Vagina (tissue), 2 donors: ENCODE results near the gene DPT. TPM values are rescaled to one million over a fixed set of nuclear protein-coding genes. Genes with fewer than 3 reads are reported as not detected.

Source experiments
- DNase-seq, 2 donors: peaks; one replicate each; pipeline ENCODE4 v3.0.0-alpha.2; 2017; ENCODE audit errors: extremely low spot score in 2 of 2
- H3K27ac ChIP-seq: fragments of 200-600 bp; sonication (generic); one replicate; pipeline ENCODE4 v1.5.1; 2019
- H3K27me3 ChIP-seq: fragments of 200-600 bp; sonication (generic); one replicate; pipeline ENCODE4 v1.5.1; 2019
- H3K36me3 ChIP-seq, 2 donors: fragments of 200-600 bp; sonication (generic); one replicate each; pipeline ENCODE4 v1.5.1; 2017 to 2019
- H3K4me1 ChIP-seq: fragments of 200-600 bp; sonication (generic); one replicate; pipeline ENCODE4 v1.5.1; 2019
- H3K4me3 ChIP-seq, 2 donors: fragments of 200-600 bp; sonication (generic); 1 replicate in 1 of 2; 2 replicates in 1 of 2; pipeline ENCODE4 v1.5.1; 2016 to 2019
- H3K9me3 ChIP-seq: fragments of 200-600 bp; sonication (generic); one replicate; pipeline ENCODE4 v1.5.1; 2019
- CTCF ChIP-seq, 3 experiments: fragments of 450-650 bp in 2 of 3; fragments of 200-600 bp in 1 of 3; sonication (generic) in 1 of 3; IDR thresholded peaks; one replicate each; pipeline ENCODE4 v1.5.1; 2017 to 2019; ENCODE audit warnings: antibody characterized with exemption in 3 of 3, mild to moderate bottlenecking in 2 of 3, moderate library complexity in 2 of 3
- POLR2A ChIP-seq, 2 donors: fragments of 450-650 bp; IDR thresholded peaks; one replicate each; pipeline ENCODE4 v1.6.1; 2017; ENCODE audit warnings: antibody characterized with exemption in 2 of 2, mild to moderate bottlenecking in 2 of 2, moderate library complexity in 2 of 2
- POLR2AphosphoS5 ChIP-seq, 2 donors: sonication (generic); formaldehyde crosslinking; IDR thresholded peaks; one replicate each; pipeline ENCODE4 v1.9.0; 2017; ENCODE audit warnings: antibody characterized with exemption in 2 of 2, mild to moderate bottlenecking in 2 of 2, low read depth in 1 of 2; ENCODE audit not compliant: insufficient read depth in 1 of 2
- intact Hi-C: fragments of 100-400 bp; cut with DNase I; formaldehyde crosslinking; loops from one replicate; pipeline ENCODE4 v1.15.1; 2023
- total RNA-seq: library from RNA; depleted of rRNA; stranded (reverse); fragments of >200 nt; gene quantifications from one replicate; pipeline ENCODE4 v1.2.3, GENCODE V29; 2016

Gene DPT
- total RNA-seq, 1 donor from 2014 or later, result 154 TPM

GRCh38 chr1:168708698-168709404, 20.2 kb downstream of the DPT start:
- Histone ChIP-seq H3K4me3 (no peak overlapping the region), H3K9me3 (no peaks in the 10 kb centered on the region), H3K4me1 (peaks cover 13% of the 10 kb centered on the region), H3K27ac (no peak overlapping the region), H3K27me3 (no peaks in the 10 kb centered on the region), H3K36me3 (no peaks in the 10 kb centered on the region)
- TF ChIP-seq POLR2AphosphoS5 (IDR thresholded peaks at IDR 0.05; ENCODE audit: insufficient read depth in 1 of 2, low read depth in 1 of 2) (no peak), POLR2A (IDR thresholded peaks at IDR 0.05) (no peak), CTCF (IDR thresholded peaks at IDR 0.05) (no peak)
- no peak for DNase-seq
- intact Hi-C loops, result no loop called here

DNA sequence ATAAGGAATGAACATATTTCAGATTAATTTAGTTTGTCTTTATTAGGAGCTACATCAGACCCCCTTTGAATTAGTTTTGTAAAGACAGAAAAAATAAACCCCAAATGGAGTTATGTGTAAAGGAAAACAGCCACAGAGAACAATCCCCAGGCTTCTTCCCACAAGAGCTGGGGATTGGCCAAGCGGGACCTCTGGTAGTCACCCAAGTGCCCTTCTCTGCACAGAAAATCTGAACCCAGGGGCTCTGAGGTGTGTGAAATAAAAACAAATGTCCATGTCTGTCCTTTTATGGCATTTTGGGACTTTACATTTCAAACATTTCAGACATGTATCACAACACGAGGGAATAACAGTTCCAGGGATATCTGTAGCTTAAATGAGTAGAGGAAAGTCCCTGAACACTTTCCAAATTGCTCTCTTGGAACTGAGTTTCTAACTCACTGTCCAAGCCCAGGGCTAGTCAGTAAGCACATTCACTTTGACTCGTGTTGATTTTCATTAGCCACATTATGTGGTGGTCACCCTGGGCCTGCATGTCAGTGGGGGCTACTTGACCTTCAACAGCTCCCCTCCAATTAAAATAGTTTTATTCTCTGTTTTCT, 22.5 kb downstream of the DPT start:
- H3K4me3 ChIP-seq, result no peak overlapping the region
- no peak overlapping the region for H3K27ac ChIP-seq
- H3K27me3 ChIP-seq, result no peaks in the 10 kb centered on the region
- no peaks in the 10 kb centered on the region for H3K36me3 ChIP-seq
- TF ChIP-seq POLR2A (IDR thresholded peaks at IDR 0.05) (no peak), CTCF (IDR thresholded peaks at IDR 0.05) (no peak), POLR2AphosphoS5 (IDR thresholded peaks at IDR 0.05; ENCODE audit: insufficient read depth in 1 of 2, low read depth in 1 of 2) (no peak)
- intact Hi-C loops, result no loop called here
- peaks cover 13% of the 10 kb centered on the region for H3K4me1 ChIP-seq
- no peak for DNase-seq
- H3K9me3 ChIP-seq, result no peaks in the 10 kb centered on the region

DNA sequence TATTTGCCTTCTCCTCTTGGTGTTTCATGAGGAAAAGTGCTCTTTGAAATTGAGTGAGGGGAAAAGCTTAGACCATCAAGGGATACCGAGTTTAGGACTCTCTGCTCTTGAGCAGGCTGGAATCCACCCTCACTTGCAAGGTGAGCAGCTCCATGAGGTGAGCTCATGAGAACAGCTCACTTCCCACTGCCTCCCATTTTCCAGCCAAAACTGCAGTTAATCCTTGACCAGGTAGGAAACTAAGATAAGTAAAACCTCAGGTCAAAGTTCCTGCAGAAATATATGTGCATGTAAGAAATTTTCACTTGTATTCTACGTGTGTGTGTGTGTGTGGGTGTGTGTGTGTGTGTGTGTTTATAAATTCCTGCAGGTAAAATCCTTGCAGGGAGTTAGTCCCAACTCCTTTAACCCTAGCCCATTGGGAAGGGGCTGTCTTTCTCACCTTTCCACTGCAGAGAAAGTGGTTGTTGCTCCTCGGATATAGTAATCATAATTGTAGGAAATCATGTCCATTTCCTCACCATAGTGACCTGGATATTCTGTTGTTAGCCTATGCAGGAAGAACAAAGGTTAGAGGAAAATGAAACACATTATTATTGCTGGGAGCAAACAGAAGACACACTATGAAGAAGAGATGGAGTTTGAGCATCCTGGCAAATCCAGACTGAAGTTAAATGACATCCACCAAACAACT, 28.3 kb downstream of the DPT start:
- Histone ChIP-seq H3K27ac (no peak overlapping the region), H3K9me3 (no peaks in the 10 kb centered on the region), H3K36me3 (no peaks in the 10 kb centered on the region), H3K4me3 (no peak overlapping the region), H3K27me3 (no peaks in the 10 kb centered on the region), H3K4me1 (no peaks in the 10 kb centered on the region)
- no peak for DNase-seq
- TF ChIP-seq CTCF (IDR thresholded peaks at IDR 0.05) (no peak), POLR2AphosphoS5 (IDR thresholded peaks at IDR 0.05; ENCODE audit: insufficient read depth in 1 of 2, low read depth in 1 of 2) (no peak), POLR2A (IDR thresholded peaks at IDR 0.05) (no peak)
- intact Hi-C loops, result no loop called here

DNA sequence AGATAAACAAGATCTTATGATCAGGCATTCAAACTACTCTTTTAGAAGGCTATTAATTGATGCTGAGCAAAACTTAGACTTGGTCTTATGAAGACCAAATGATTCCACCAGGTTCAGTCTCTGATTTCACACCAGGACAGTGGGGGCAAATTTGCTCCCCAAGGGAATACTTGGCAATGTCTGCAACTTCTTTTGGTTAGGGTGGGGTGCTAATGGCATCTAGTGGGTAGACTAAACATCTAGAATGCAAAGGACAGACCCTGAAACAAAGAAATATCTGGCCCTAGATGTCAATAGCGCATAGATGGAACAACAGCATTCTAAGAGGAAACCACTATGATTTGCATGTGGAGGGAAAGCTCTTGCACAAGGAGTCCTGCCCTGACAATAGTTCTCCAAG, 30.6 kb downstream of the DPT start:
- TF ChIP-seq POLR2AphosphoS5 (IDR thresholded peaks at IDR 0.05; ENCODE audit: insufficient read depth in 1 of 2, low read depth in 1 of 2) (no peak), POLR2A (IDR thresholded peaks at IDR 0.05) (no peak), CTCF (IDR thresholded peaks at IDR 0.05) (no peak)
- H3K9me3 ChIP-seq, result no peaks in the 10 kb centered on the region
- intact Hi-C loops, result no loop called here

More for the DNA sequence above, 30.6 kb downstream of the DPT start:
- DNase-seq, result no peak
- Histone ChIP-seq H3K36me3 (no peaks in the 10 kb centered on the region), H3K4me3 (no peak overlapping the region), H3K27me3 (no peaks in the 10 kb centered on the region), H3K27ac (no peak overlapping the region), H3K4me1 (no peaks in the 10 kb centered on the region)
